Measurements from ENCODE around the gene RCSD1. TPM values are rescaled to one million over a fixed set of nuclear protein-coding genes. Genes with fewer than 3 reads are reported as not detected.

RCSD1 gene
- total and polyA plus RNA-seq, 2 donors (not counting 3 experiments of a cell fraction or from before 2014, with no cell fraction given) = 0.08 to 1.00 TPM

GRCh38 chr1:167640051-167640450 lies 10.0 kb downstream of the RCSD1 start:
- intact Hi-C loops (cut with micrococcal nuclease) = no loop called here
- Histone ChIP-seq H3K27me3 (ENCODE audit: control insufficient read depth in 2 of 2, insufficient read depth in 2 of 2, low read length in 2 of 2) (peaks cover 3 to 4% of the 10 kb centered on the region in 2 experiments), H3K4me3 (replicated peaks in 1 of 3; ENCODE audit: insufficient read depth in 1 of 3, low read depth in 1 of 3, low read length in 3 of 3) (no peak overlapping the region), H2AFZ (ENCODE audit: low read depth, low read length) (no peak overlapping the region), H3K4me2 (ENCODE audit: insufficient read depth, low read length) (no peak overlapping the region), H4K20me1 (replicated peaks; ENCODE audit: control insufficient read depth, extremely low read depth, insufficient read depth, low read length) (no peaks in the 10 kb centered on the region), H3K27ac (ENCODE audit: insufficient read depth, low read depth, low read length) (no peak overlapping the region), H3K9ac (replicated peaks; ENCODE audit: extremely low read depth, insufficient read depth, low read length) (no peak overlapping the region), H3K9me1 (replicated peaks; ENCODE audit: control insufficient read depth, extremely low read depth, insufficient read depth, low read length) (no peaks in the 10 kb centered on the region), H3K36me3 (ENCODE audit: control insufficient read depth in 2 of 2, extremely low read depth in 1 of 2, insufficient read depth in 2 of 2, low read length in 2 of 2) (no peaks in the 10 kb centered on the region), H3K9me3 (replicated peaks; ENCODE audit: control insufficient read depth, insufficient read depth, low read length) (no peaks in the 10 kb centered on the region), H3K4me1 (ENCODE audit: control insufficient read depth, extremely low read depth, insufficient read depth, low read length) (no peaks in the 10 kb centered on the region), H3K79me2 (ENCODE audit: control insufficient read depth, insufficient read depth, low read length) (no peaks in the 10 kb centered on the region)
- dilution Hi-C loops (cut with MboI; ENCODE audit: extremely low pct_ligation_motif_present, low sequenced_read_pairs) = no loop called here
- ChIA-PET CTCF (no interaction called here), POLR2A (no interaction called here)
- TF ChIP-seq POLR2AphosphoS5 (IDR thresholded peaks at IDR 0.05; ENCODE audit: insufficient read depth, low read depth, low read length) = no peak
- TF ChIP-seq POLR2A (IDR thresholded peaks at IDR 0.05; ENCODE audit: low read depth, low read length) = no peak
- TF ChIP-seq FOS (IDR thresholded peaks at IDR 0.05; ENCODE audit: borderline replicate concordance, insufficient read depth, low read length) = no peak
- no peak for TF ChIP-seq MYC (IDR thresholded peaks at IDR 0.05; ENCODE audit: low read depth, low read length)
- TF ChIP-seq, protein P1, sequence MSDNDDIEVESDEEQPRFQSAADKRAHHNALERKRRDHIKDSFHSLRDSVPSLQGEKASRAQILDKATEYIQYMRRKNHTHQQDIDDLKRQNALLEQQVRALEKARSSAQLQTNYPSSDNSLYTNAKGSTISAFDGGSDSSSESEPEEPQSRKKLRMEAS (IDR thresholded peaks at IDR 0.05; ENCODE audit: insufficient read depth, insufficient read length) = no peak
- no peak for TF ChIP-seq GATA2 (IDR thresholded peaks at IDR 0.05; ENCODE audit: insufficient read depth, insufficient read length, low read depth, low read length)
- no peak for TF ChIP-seq JUN (IDR thresholded peaks at IDR 0.05; ENCODE audit: borderline replicate concordance, insufficient read depth, insufficient read length, low read depth)
- no peak for TF ChIP-seq EZH2 (IDR thresholded peaks at IDR 0.05; ENCODE audit: borderline replicate concordance, low read depth, low read length, severe bottlenecking)
- TF ChIP-seq CTCF (IDR thresholded peaks at IDR 0.05; ENCODE audit: extremely low read depth in 1 of 2, insufficient read depth in 1 of 2, low read depth in 1 of 2, low read length in 2 of 2) = no peak
- no TSS peak for BruUV-seq (replicated peaks)
- FAIRE-seq (no peak), DNase-seq (ENCODE audit: low read depth, low spot score) (no peak)
